Measurements from ENCODE around the gene RNF152.

Gene RNF152

GRCh38 chr18:61891271-61891670 lies 1.5 kb downstream of the RNF152 start:
- in situ Hi-C loops (cut with HindIII; ENCODE audit: low sequenced_read_pairs) = no loop called here
- TF ChIP-seq CTCF (IDR thresholded peaks at IDR 0.05; ENCODE audit: low read depth, low read length, missing control alignments) = no peak
- H3K4me3 ChIP-seq (ENCODE audit: low read depth, low read length) = no peak overlapping the region
- no peak for DNase-seq (ENCODE audit: low read depth)

GRCh38 chr18:61890344-61890743 lies 2.5 kb downstream of the RNF152 start:
- in situ Hi-C loops (cut with HindIII; ENCODE audit: low sequenced_read_pairs) = no loop called here
- no peak overlapping the region for H3K4me3 ChIP-seq (ENCODE audit: low read depth, low read length)
- DNase-seq (ENCODE audit: low read depth) = no peak
- no peak for TF ChIP-seq CTCF (IDR thresholded peaks at IDR 0.05; ENCODE audit: low read depth, low read length, missing control alignments)

GRCh38 chr18:61889541-61889940 lies 3.3 kb downstream of the RNF152 start:
- H3K4me3 ChIP-seq (ENCODE audit: low read depth, low read length) = no peak overlapping the region
- DNase-seq (ENCODE audit: low read depth) = no peak
- TF ChIP-seq CTCF (IDR thresholded peaks at IDR 0.05; ENCODE audit: low read depth, low read length, missing control alignments) = no peak
- in situ Hi-C loops (cut with HindIII; ENCODE audit: low sequenced_read_pairs) = no loop called here

- in situ Hi-C loops (cut with HindIII; ENCODE audit: low sequenced_read_pairs) = no loop called here
- no peak for TF ChIP-seq CTCF (IDR thresholded peaks at IDR 0.05; ENCODE audit: low read depth, low read length, missing control alignments)
- DNase-seq (ENCODE audit: low read depth) = no peak
- no peak overlapping the region for H3K4me3 ChIP-seq (ENCODE audit: low read depth, low read length)
Measured at GRCh38 chr18:61888622-61889021, 4.2 kb downstream of the RNF152 start.

GRCh38 chr18:61887838-61888237 lies 5.0 kb downstream of the RNF152 start:
- no peak for TF ChIP-seq CTCF (IDR thresholded peaks at IDR 0.05; ENCODE audit: low read depth, low read length, missing control alignments)
- in situ Hi-C loops (cut with HindIII; ENCODE audit: low sequenced_read_pairs) = no loop called here
- no peak overlapping the region for H3K4me3 ChIP-seq (ENCODE audit: low read depth, low read length)
- no peak for DNase-seq (ENCODE audit: low read depth)

- no peak for TF ChIP-seq CTCF (IDR thresholded peaks at IDR 0.05; ENCODE audit: low read depth, low read length, missing control alignments)
- in situ Hi-C loops (cut with HindIII; ENCODE audit: low sequenced_read_pairs) = no loop called here
- no peak for DNase-seq (ENCODE audit: low read depth)
- no peak overlapping the region for H3K4me3 ChIP-seq (ENCODE audit: low read depth, low read length)
Measured at GRCh38 chr18:61883547-61883946, 9.3 kb downstream of the RNF152 start.
